Brain microvascular endothelial cell (primary cell): ENCODE data around the gene PDHX.
A peak's percentile ranks its signal among the peaks of the same experiment; 100 is the strongest.

Experiments used
- DNase-seq: peaks from one replicate; pipeline ENCODE4 v3.0.0-alpha.2; 2020
- H3K27ac ChIP-seq: fragments of 250-450 bp; sonication (Bioruptor Pico); 2 replicates; pipeline ENCODE4 v1.5.1; 2020; ENCODE audit warnings: mild to moderate bottlenecking, moderate library complexity
- H3K27me3 ChIP-seq: fragments of 250-450 bp; sonication (Bioruptor Pico); replicated peaks from 2 replicates; pipeline ENCODE4 v1.5.1; 2020; ENCODE audit warnings: mild to moderate bottlenecking
- H3K36me3 ChIP-seq: fragments of 250-450 bp; sonication (Bioruptor Pico); replicated peaks from 2 replicates; pipeline ENCODE4 v1.5.1; 2020; ENCODE audit warnings: mild to moderate bottlenecking
- H3K4me3 ChIP-seq: 2 replicates; pipeline ENCODE4 v1.5.1; 2011; ENCODE audit warnings: low read depth, mild to moderate bottlenecking, control low read depth, low read length, moderate library complexity
- in situ Hi-C: cut with HindIII; loops from 2 replicates; pipeline ENCODE4 v1.10.0; 2017; ENCODE audit warnings: low sequenced_read_pairs, low pct_ligation_motif_present
- TF ChIP-seq, protein P1 (sequence below): IDR thresholded peaks from 2 replicates; pipeline ENCODE4 v1.5.1; 2011; ENCODE audit warnings: low read depth, mild to moderate bottlenecking, moderate library complexity, low read length, control low read depth, inconsistent platforms; ENCODE audit errors: missing control alignments

Gene PDHX

GRCh38 chr11:35007277-35007676 is 90.9 kb downstream of the PDHX start:
- TF ChIP-seq, protein P1, sequence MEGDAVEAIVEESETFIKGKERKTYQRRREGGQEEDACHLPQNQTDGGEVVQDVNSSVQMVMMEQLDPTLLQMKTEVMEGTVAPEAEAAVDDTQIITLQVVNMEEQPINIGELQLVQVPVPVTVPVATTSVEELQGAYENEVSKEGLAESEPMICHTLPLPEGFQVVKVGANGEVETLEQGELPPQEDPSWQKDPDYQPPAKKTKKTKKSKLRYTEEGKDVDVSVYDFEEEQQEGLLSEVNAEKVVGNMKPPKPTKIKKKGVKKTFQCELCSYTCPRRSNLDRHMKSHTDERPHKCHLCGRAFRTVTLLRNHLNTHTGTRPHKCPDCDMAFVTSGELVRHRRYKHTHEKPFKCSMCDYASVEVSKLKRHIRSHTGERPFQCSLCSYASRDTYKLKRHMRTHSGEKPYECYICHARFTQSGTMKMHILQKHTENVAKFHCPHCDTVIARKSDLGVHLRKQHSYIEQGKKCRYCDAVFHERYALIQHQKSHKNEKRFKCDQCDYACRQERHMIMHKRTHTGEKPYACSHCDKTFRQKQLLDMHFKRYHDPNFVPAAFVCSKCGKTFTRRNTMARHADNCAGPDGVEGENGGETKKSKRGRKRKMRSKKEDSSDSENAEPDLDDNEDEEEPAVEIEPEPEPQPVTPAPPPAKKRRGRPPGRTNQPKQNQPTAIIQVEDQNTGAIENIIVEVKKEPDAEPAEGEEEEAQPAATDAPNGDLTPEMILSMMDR = no peak
- in situ Hi-C loops = no loop called here
- Histone ChIP-seq H3K27ac (no peak overlapping the region), H3K36me3 (no peaks in the 10 kb centered on the region), H3K27me3 (no peaks in the 10 kb centered on the region), H3K4me3 (no peak overlapping the region)
- DNase-seq = no peak

- TF ChIP-seq, protein P1 = peak; percentile 32
- no peak overlapping the region for H3K4me3 ChIP-seq
- no peak for DNase-seq
- in situ Hi-C loops = no loop called here
- no peak overlapping the region for H3K27ac ChIP-seq
- no peaks in the 10 kb centered on the region for H3K36me3 ChIP-seq
- H3K27me3 ChIP-seq = no peaks in the 10 kb centered on the region
Measured at GRCh38 chr11:35009191-35009943, 92.9 kb downstream of the PDHX start.

GRCh38 chr11:35009944-35010342 is 93.5 kb downstream of the PDHX start:
- Histone ChIP-seq H3K36me3 (no peaks in the 10 kb centered on the region), H3K27me3 (no peaks in the 10 kb centered on the region), H3K4me3 (no peak overlapping the region), H3K27ac (no peak overlapping the region)
- in situ Hi-C loops = no loop called here
- DNase-seq = no peak
- TF ChIP-seq, protein P1 = no peak

DNA sequence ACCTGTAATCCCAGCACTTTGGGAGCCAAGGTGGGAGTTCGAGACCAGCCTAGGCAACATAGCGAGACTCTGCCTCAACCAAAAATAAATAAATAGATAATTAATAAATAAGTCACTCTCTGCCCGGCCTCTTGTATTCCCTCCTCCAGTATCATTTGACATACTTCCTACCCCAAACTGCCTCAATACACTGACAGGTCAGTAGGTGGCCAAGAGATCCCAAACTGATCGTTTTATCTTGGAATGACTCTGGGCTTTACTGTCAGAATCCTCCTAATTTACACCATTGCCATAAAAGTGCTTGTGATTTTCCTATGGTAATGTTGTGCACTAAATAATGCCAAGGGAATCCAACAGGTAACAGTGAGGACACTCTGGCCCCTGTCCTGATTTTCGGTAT is 94.2 kb downstream of the PDHX start:
- Histone ChIP-seq H3K27me3 (no peaks in the 10 kb centered on the region), H3K4me3 (no peak overlapping the region), H3K36me3 (no peaks in the 10 kb centered on the region), H3K27ac (no peak overlapping the region)
- no peak for DNase-seq
- TF ChIP-seq, protein P1 = no peak
- in situ Hi-C loops = no loop called here

- Histone ChIP-seq H3K4me3 (no peak overlapping the region), H3K27ac (no peak overlapping the region), H3K36me3 (no peaks in the 10 kb centered on the region), H3K27me3 (no peaks in the 10 kb centered on the region)
- in situ Hi-C loops = no loop called here
- DNase-seq = no peak
- TF ChIP-seq, protein P1 = no peak
Measured at GRCh38 chr11:35011389-35011788, 95.0 kb downstream of the PDHX start.

DNA sequence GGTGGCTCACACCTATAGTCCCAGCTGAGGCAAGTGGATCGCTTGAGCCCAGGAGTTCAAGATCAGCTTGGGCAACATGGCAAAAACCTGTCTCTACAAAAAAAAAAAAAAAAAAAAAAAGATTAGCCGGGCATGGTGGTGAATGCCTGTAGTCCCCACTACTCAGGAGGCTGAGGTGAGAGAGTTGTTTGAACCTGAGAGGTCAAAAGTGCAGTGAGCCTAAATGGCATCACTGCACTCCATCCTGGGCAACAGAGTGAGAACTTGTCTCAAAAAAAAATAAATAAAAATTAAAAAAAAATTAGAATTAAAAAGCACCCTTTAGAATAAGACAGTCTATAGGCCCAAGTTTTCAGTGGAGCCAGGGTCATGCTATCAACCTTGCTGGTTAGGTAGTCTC is 95.5 kb downstream of the PDHX start:
- Histone ChIP-seq H3K36me3 (no peaks in the 10 kb centered on the region), H3K4me3 (no peak overlapping the region), H3K27me3 (no peaks in the 10 kb centered on the region), H3K27ac (no peak overlapping the region)
- no peak for DNase-seq
- in situ Hi-C loops = no loop called here
- TF ChIP-seq, protein P1 = no peak
